ENCODE data around the gene CFAP20DC.

CFAP20DC gene

DNA sequence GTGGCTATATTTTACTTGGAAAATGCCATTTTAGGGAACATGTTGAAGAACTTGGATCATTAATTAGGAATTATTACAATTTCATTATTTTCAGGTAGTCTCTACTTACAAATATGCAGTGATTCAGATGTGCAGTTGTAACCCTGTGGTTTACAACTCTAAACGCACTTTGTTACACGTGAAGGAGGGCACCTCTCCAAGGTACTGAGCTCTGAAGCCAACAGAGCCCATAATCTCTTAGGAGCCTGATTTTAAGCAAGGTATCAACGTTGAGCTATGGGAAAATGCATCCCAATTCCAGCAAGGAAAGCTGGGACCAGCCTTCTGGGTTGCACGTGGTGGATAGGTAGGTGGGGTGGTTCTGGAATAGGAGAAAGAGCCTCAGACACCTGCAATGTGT is 301.8 kb downstream of the CFAP20DC start:
- POLR2A ChIA-PET (ENCODE audit: low non-redundant PET), result interaction anchor here (0.6 kb wide), 1 partner anchor 378 kb away, joined by 3 read pairs; no protein-coding TSS in a partner anchor
- CTCF ChIA-PET, result no interaction called here
- TF ChIP-seq, protein P1, sequence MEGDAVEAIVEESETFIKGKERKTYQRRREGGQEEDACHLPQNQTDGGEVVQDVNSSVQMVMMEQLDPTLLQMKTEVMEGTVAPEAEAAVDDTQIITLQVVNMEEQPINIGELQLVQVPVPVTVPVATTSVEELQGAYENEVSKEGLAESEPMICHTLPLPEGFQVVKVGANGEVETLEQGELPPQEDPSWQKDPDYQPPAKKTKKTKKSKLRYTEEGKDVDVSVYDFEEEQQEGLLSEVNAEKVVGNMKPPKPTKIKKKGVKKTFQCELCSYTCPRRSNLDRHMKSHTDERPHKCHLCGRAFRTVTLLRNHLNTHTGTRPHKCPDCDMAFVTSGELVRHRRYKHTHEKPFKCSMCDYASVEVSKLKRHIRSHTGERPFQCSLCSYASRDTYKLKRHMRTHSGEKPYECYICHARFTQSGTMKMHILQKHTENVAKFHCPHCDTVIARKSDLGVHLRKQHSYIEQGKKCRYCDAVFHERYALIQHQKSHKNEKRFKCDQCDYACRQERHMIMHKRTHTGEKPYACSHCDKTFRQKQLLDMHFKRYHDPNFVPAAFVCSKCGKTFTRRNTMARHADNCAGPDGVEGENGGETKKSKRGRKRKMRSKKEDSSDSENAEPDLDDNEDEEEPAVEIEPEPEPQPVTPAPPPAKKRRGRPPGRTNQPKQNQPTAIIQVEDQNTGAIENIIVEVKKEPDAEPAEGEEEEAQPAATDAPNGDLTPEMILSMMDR (conservative IDR thresholded peaks at IDR 0.05; ENCODE audit: low read depth), result no peak
- H3K27ac ChIP-seq, result no peak overlapping the region
- DNase-seq (ENCODE audit: low spot score), result no peak

DNA sequence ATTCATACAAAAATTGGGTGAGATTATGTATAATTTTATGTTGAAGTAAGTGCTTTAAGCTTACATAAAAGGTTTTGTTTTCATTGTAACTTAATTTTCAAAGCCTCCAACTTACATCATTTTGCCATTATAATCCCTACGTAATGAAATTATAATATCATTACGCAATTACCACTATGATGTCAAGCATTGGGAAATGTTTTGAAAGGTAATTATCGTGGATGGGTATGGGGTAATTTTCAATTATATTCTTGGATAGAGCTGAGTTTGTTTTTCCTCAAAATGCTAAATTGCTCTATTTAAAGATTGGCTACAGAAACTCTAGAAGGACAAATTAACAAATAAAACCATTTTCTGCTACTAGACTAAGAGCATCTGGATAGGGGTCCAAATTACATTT is 303.1 kb downstream of the CFAP20DC start:
- no peak overlapping the region for H3K27ac ChIP-seq
- POLR2A ChIA-PET (ENCODE audit: low non-redundant PET), result no interaction called here
- CTCF ChIA-PET, result interaction anchor here (0.6 kb wide), 1 partner anchor 50 kb away, joined by 3 read pairs; no protein-coding TSS in a partner anchor
- no peak for DNase-seq (ENCODE audit: low spot score)
- TF ChIP-seq, protein P1 (conservative IDR thresholded peaks at IDR 0.05; ENCODE audit: low read depth), result no peak

DNA sequence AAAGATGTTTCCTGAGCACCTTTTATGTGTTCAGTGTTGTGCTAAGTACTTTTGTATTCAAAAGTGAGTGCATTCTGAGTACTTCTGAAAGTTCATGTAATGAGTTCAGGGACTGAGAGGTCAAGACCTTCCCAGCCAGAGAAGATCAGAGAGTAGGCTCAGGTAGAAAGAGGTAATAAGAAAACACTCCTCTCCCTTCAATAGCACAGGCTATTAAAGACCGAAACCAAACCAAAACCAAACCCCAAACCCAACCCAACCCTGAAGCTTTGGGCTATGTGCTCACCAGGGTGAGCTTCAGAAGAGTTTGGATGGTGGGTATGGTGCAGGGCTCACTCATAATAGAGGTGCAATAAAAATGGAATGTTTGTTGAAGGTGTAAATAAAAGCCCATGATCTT is 306.5 kb downstream of the CFAP20DC start:
- no peak overlapping the region for H3K27ac ChIP-seq
- ChIA-PET CTCF (no interaction called here), POLR2A (ENCODE audit: low non-redundant PET) (no interaction called here)
- no peak for DNase-seq (ENCODE audit: low spot score)
- TF ChIP-seq, protein P1 (conservative IDR thresholded peaks at IDR 0.05; ENCODE audit: low read depth), result no peak

DNA sequence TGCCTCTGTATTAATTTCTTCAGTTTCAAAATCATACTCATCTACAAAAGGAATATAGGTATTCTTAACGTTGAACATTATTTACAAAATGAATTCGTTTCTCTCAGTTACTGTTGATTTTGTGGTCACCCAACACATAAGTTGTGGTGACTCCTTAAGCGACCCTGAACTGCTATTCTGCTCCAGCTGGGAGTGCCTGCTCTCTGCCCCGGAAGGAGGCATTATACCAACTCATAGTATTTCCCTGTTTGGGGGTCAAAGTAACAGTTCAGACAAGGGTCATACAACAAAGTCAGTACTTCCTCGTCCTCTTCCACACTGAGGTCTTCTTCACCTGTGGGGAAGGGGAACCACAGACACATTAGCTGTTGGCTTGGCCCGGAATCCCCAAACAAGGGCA is 307.6 kb downstream of the CFAP20DC start:
- no peak overlapping the region for H3K27ac ChIP-seq
- no peak for DNase-seq (ENCODE audit: low spot score)
- ChIA-PET POLR2A (ENCODE audit: low non-redundant PET) (no interaction called here), CTCF (no interaction called here)
- TF ChIP-seq, protein P1 (conservative IDR thresholded peaks at IDR 0.05; ENCODE audit: low read depth), result no peak

DNA sequence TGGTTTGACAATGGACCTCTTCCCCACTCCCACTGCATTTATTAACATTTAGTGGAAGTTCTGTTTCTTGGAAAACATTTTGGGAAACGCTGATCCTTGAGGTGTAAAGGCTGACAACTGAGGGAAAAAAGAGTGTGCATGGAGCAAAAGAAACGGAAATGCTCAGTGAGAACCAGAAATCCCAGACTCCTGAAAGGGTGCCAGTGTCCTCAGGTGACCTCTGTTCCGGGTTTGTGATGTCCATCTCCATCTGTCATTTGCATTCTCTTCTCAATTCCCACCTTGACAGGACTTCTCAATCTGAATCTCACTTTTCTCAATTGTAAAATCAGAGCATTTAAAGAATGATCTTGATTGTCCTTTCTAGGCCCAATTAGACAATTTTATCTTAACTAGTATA is 312.2 kb downstream of the CFAP20DC start:
- TF ChIP-seq, protein P1 (conservative IDR thresholded peaks at IDR 0.05; ENCODE audit: low read depth), result no peak
- POLR2A ChIA-PET (ENCODE audit: low non-redundant PET), result no interaction called here
- no peak for DNase-seq (ENCODE audit: low spot score)
- CTCF ChIA-PET, result no interaction called here
- H3K27ac ChIP-seq, result no peak overlapping the region

DNA sequence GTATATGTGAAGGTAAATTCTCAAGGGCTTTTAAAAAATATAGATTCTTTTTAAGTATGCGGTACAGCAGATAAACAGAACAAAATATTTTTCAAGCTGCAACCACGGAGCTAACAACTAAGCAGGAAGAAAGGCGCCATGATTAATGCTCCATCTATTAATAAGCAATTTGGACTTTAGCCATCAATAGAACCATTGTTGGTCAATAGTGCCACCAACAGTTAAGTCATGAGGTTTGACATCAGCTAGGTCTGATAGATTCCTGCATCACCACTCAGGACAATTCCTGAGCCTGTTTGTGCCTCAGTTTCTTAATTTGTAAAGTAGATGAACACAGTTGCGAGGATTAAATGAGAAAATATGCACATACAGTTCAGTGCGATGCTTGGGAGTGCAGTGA is 318.2 kb downstream of the CFAP20DC start:
- TF ChIP-seq, protein P1 (conservative IDR thresholded peaks at IDR 0.05; ENCODE audit: low read depth), result no peak
- CTCF ChIA-PET, result no interaction called here
- H3K27ac ChIP-seq, result no peak overlapping the region
- POLR2A ChIA-PET (ENCODE audit: low non-redundant PET), result no interaction called here
- no peak for DNase-seq (ENCODE audit: low spot score)

DNA sequence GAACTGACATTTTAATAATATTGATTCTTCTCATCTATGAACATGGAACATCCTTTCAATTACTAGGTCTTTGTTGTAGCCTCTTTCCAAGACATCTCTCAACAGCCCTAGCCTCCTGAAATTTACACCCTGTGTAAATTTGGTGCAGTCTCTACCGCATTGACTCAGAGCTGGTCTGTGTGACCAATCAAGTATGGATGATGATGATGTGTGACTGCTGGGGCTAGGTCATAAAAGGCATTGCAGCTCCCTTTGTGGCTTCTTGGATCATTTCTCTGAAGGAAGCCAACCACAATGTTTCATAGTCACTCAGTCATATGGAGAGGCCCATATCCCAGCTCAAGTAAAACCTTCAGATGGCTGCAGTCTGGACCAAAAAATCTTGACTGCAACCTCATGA is 321.1 kb downstream of the CFAP20DC start:
- TF ChIP-seq, protein P1 (conservative IDR thresholded peaks at IDR 0.05; ENCODE audit: low read depth), result no peak
- POLR2A ChIA-PET (ENCODE audit: low non-redundant PET), result no interaction called here
- H3K27ac ChIP-seq, result no peak overlapping the region
- no peak for DNase-seq (ENCODE audit: low spot score)
- CTCF ChIA-PET, result no interaction called here

Data from RWPE1 (cell line).